NCI-H2029 treated with DMSO at 0.1 percent for 48 hours (cell line): ENCODE measurements around the gene ZBTB34.

Experiments used
- DNase-seq: peaks from one replicate; lab custom pipeline; 2025; lab: John Stamatoyannopoulos, UW

Gene ZBTB34

GRCh38 chr9:126844085-126844484, 16.4 kb upstream of the ZBTB34 start:
- DNase-seq = no peak

GRCh38 chr9:126847051-126847450, 13.4 kb upstream of the ZBTB34 start:
- DNase-seq = no peak

DNA sequence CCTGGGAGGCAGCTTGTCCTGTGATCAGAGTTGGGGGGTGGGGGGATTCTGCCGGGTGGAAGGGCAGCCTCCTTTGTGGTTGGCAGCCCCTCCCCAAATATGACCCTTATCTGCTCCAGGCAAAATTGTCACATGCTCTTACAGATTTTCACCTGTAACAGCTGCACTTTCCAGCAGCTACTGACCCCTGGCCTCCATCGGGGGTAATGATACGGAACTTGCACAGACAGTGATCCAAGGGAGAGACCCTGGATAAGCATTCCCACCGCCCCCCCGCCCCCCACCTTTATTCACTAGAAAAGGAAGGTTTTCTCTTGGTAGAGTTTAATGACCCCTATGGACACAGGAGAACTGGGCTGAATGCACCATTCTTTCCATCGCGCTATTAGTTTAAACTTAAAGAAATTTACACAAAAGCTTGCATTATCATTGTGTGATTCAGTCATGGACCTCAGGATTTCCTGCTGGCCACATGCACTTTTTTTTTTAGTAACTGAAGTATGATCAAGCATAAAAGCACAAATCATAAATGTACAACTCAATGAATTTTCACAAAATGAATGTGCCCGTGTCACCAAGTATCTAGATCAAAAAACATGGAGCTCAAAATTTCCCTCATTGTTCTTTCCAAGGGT, 10.7 kb upstream of the ZBTB34 start:
- no peak for DNase-seq

GRCh38 chr9:126851286-126851880, 9.1 kb upstream of the ZBTB34 start:
- DNase-seq = no peak

- no peak for DNase-seq
These were observed 8.3 kb upstream of the ZBTB34 start for GRCh38 chr9:126852086-126852688.

DNA sequence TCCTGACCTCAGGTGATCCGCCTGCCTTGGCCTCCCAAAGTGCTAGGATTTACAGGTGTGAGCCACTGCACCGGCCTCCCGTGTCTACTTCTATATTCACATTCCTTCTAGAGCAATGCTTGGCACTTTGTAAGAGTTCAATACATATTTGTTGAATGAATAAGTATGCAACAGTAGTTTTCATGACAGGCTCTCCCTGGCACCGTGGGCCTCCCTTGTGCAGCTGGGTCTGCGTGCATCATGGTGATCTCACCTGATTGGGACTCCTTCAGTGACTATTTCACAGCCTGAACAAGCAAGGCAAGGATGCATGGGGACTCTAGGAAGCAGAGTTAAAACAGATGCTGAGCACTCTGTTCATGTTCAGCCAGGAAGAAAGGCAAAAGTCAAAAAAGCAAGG, 6.8 kb upstream of the ZBTB34 start:
- DNase-seq = no peak

DNA sequence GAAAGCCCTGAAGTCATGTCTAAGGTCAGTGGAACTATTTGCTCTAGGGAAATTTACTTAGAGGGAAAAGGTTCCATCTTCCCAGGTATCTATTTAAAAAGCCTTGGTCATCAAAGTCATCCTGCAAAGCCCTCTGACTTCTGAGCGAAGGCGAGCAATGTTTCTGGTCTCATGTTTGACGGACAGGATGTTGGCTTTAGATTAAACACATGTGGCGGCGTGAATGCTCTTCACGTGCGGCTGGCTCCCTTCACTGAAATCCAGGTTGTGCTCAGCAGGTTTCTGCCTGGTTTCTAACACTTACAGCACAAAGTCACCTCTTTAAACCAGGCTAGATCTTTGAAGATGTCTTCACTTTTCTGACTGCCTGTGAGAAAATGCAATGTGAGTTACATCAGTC, 5.7 kb upstream of the ZBTB34 start:
- no peak for DNase-seq

DNA sequence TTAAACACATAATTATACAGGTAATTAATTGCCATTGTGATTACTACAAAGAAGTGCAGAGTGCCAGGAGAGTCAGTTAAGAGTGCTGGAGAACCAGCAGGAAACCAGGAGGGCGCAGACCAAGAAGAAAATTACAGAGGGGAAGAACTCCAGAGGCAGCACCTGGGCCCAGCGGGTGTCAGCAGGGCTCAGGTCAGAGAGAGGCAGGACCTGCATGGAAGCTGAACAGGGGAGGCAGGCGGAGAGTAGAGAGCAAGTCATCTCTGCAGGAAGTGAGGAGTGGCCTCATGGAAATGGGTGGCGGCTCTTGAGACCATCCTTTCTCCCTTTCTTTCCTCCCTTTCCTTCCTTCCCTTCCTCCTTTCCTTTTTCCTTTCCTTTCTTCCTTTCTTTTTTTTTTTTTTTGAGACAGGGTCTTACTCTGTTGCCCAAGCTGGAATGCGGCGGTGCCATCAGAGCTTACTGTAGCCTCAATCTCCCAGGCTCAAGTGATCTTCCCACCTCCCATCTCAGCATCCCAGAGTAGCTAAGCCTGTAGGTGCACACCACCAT, 4.0 kb upstream of the ZBTB34 start:
- no peak for DNase-seq

- peak; percentile 62 for DNase-seq
These were observed 3.0 kb upstream of the ZBTB34 start for GRCh38 chr9:126857261-126857960.

DNA sequence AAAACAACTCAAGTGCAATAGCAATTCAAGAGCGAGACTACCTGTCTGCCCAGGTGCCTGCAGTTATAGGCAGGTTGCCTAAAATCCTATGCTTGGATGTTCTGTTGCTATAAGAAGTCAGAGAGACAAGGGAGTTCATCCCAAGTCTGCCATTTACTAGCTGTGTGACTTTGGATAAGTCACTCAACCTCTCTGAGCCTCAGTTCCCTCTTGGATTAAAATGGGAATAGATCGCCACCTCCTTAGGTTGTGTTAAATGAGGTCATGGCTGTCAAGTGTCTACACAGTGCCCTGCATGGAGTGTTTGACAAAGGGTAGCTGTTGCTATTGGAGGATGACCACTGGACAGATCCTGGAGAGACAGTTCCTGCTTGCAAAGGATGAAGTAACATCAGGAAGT, 1.3 kb upstream of the ZBTB34 start:
- DNase-seq = no peak

DNA sequence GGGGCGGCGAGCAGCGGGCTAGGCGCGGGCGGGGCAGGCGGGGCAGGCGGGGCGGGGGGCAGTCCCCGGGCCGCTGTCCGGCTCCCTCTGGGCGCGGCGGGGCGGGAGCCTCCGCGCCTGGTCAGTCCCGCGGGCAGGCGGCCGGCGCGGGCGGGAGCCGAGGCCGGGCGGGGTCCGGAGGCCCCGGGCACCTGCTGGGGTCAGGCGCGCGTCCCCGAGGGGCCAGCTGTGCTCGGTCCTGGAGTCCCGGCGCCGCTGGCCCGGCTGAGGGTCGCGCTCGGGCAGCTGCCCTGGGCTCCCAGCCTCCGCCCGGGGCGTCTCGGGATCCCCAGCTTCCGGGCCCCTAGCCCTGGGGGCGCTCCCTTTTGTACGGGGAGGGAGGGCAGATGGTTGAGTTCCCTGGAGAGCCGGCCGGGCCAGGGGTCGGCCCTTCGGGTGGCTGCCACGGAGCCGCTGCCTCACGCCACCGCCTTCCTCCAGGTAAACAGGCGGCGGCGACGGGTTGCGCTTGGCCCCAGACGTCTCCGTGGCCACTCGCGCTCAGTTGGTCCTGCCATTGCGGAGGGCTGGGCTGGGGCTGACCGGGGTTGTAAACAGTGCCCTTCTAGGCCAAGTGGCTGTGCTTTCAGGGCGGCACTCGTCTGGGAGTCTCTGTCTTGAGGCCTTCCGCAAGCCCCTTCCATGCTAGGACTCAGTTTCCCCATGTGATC, 473 bp downstream of the ZBTB34 start:
- DNase-seq = no peak

DNA sequence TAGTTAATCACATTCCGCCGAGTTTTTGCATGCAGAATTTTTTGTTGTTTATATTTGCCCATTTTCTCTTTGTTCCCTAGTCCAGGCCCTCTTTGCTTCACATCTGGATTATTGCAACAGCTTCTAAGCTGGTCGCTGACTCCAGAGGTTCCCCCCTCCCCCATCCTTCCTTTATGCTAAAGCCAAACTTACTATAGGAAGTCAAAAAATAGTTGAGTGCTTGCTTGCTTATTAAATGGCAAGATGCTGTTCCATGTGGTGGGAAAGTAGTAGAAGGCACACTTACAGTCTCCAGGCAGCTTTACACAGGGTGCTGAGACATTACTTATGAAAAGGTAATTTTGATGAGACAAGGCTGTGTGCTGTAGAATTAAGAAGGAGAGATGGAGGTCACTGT, 1.3 kb downstream of the ZBTB34 start:
- no peak for DNase-seq

- DNase-seq = no peak
These were observed 1.8 kb downstream of the ZBTB34 start for GRCh38 chr9:126862104-126862761.

GRCh38 chr9:126864771-126865170, 4.3 kb downstream of the ZBTB34 start:
- DNase-seq = no peak

- no peak for DNase-seq
These were observed 8.9 kb downstream of the ZBTB34 start for GRCh38 chr9:126869368-126869767.

GRCh38 chr9:126872516-126872915, 12.1 kb downstream of the ZBTB34 start:
- no peak for DNase-seq

- DNase-seq = peak; percentile 25
These were observed 14.3 kb downstream of the ZBTB34 start for GRCh38 chr9:126874546-126875314.

DNA sequence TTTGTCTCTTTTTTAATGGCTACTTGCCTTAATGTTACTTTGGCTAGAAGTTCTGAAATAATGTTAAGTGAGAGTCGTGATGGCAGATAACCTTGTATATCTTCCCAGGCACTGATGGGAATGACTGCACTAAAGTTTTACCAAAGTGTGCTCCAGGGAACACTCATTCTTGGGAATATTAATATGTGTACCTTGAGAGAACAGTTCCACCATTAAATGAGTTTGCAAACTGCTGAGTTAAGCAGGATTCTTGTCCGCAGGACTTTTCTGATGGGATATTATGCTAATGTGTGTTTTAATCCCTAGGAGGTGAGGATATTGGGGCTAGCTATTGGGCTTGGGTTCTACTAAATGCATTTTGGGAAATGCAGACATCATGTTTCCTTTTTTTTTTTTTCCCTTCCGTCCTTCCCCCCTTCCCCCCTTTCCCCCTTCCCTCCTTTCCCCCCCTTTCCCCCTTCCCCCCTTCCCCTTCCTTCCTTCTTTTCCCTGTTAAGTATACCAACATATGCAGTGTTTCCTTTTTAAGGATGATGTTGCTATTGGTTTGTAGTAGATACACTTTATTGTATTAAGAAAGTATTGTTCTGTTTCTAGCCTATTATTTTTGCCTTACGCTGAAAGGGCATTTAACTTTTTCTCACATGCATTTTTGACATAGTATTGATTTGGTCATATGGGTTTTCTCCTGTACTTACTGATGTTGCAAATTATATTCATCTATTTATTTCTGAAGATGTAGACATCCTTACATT, 15.5 kb downstream of the ZBTB34 start:
- DNase-seq = no peak

DNA sequence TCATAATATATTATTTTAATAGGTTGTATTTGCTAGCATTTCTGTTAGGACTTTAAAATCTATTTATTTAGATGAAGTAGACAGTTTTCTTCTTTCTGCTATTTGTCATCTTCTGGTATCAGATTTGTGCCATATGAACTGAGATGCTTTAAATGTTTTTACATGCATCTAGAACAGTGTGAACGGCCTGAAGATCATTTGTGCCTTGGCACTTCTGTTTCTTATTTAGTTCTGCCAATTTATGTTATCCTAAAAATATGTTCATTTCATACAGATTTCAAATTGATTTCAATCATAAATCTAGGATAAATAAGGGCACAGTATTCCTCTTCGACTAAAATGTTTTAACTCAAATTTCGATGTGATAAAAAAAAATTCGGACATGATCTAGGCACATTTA, 16.1 kb downstream of the ZBTB34 start:
- no peak for DNase-seq

GRCh38 chr9:126877418-126877817, 17.0 kb downstream of the ZBTB34 start:
- DNase-seq = no peak
